HepG2 (cell line): Measurements from ENCODE around the gene ID3.

Experiments used
- BHLHE40 ChIP-seq: IDR thresholded peaks from 2 replicates; pipeline ENCODE4 v1.6.1; 2011; ENCODE audit warnings: low read length, improper control_type of control experiment
- MAFK ChIP-seq, 2 experiments: IDR thresholded peaks in 1 of 2; conservative IDR thresholded peaks in 1 of 2; 2 replicates each; pipeline ENCODE4 v1.6.1; 2011; ENCODE audit warnings: improper control_type of control experiment in 2 of 2, low read length in 2 of 2
- NBN ChIP-seq: fragments of 450-650 bp; conservative IDR thresholded peaks from 2 replicates; pipeline ENCODE4 v1.6.1; 2017
- SIN3B ChIP-seq: fragments of 150-350 bp; IDR thresholded peaks from 2 replicates; pipeline ENCODE4 v1.6.1; 2014; ENCODE audit warnings: low read length
- SMAD1 ChIP-seq: sonication (generic); formaldehyde crosslinking; IDR thresholded peaks from 2 replicates; pipeline ENCODE4 v1.4.0; 2020; ENCODE audit warnings: missing genetic modification reagents, low read depth, mild to moderate bottlenecking, borderline replicate concordance
- ZNF232 ChIP-seq: sonication (generic); formaldehyde crosslinking; IDR thresholded peaks from 2 replicates; pipeline ENCODE4 v1.4.0; 2020; ENCODE audit warnings: missing genetic modification reagents, borderline replicate concordance
- ZNF317 ChIP-seq: sonication (generic); formaldehyde crosslinking; IDR thresholded peaks from 2 replicates; pipeline ENCODE4 v1.5.0; 2020; ENCODE audit warnings: mild to moderate bottlenecking, missing genetic modification reagents
- ZNF891 ChIP-seq: sonication (generic); formaldehyde crosslinking; IDR thresholded peaks from 2 replicates; pipeline ENCODE4 v1.5.0; 2020; ENCODE audit warnings: mild to moderate bottlenecking, missing genetic modification reagents
- TF ChIP-seq, protein P1 (sequence below): sonication (generic); formaldehyde crosslinking; IDR thresholded peaks from 2 replicates; pipeline ENCODE4 v1.5.0; 2020; ENCODE audit warnings: mild to moderate bottlenecking, missing genetic modification reagents, moderate library complexity
- TF ChIP-seq, protein P2 (sequence below): sonication (generic); formaldehyde crosslinking; IDR thresholded peaks from 2 replicates; pipeline ENCODE4 v1.4.0; 2020; ENCODE audit warnings: mild to moderate bottlenecking, low read depth, missing genetic modification reagents

DNA sequence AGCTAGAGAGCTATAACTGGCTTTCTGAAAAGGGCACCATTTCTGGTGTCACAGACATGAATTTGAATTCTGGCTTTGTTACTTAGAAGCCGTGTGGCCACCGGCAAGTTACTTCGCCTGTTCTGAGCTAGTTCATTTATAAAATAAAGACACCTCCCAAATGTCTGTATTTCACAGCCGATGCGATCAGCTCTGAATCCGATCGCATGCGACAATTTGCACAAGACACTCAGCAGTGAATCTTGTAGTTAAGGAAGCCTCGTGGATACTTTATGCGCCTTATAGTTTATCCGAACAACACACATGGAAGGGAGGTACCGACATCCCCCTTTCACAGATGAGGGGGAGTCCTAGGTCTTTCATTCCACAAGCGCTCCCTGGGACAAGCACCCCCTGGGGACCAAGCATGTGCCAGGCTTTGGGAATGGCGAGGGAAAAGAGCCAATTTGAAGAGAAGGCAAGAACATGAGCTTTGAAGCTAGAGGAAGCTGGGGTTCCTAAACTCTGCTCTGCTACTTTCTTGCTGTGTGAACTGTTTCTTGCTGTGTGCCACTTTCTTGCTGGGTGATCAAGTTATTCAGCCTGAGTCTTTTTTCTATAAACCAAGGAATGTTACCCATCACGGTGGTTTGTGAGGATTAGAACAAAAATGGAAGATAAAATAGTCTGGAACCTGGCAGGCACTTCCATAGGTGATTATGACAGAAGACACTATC is 3.9 kb downstream of the ID3 start:
- no peak for TF ChIP-seq SIN3B
- TF ChIP-seq ZNF317 (CRISPR knock-in tag): no peak
- TF ChIP-seq MAFK (conservative IDR thresholded peaks at IDR 0.05 in 1 of 2, IDR thresholded peaks at IDR 0.05 in 1 of 2; ENCODE audit: low read length in 2 of 2): no peak
- no peak for TF ChIP-seq SMAD1 (CRISPR knock-in tag)
- TF ChIP-seq, protein P1, sequence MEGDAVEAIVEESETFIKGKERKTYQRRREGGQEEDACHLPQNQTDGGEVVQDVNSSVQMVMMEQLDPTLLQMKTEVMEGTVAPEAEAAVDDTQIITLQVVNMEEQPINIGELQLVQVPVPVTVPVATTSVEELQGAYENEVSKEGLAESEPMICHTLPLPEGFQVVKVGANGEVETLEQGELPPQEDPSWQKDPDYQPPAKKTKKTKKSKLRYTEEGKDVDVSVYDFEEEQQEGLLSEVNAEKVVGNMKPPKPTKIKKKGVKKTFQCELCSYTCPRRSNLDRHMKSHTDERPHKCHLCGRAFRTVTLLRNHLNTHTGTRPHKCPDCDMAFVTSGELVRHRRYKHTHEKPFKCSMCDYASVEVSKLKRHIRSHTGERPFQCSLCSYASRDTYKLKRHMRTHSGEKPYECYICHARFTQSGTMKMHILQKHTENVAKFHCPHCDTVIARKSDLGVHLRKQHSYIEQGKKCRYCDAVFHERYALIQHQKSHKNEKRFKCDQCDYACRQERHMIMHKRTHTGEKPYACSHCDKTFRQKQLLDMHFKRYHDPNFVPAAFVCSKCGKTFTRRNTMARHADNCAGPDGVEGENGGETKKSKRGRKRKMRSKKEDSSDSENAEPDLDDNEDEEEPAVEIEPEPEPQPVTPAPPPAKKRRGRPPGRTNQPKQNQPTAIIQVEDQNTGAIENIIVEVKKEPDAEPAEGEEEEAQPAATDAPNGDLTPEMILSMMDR (CRISPR knock-in tag): no peak
- TF ChIP-seq ZNF891 (CRISPR knock-in tag): no peak
- no peak for TF ChIP-seq NBN
- TF ChIP-seq, protein P2, sequence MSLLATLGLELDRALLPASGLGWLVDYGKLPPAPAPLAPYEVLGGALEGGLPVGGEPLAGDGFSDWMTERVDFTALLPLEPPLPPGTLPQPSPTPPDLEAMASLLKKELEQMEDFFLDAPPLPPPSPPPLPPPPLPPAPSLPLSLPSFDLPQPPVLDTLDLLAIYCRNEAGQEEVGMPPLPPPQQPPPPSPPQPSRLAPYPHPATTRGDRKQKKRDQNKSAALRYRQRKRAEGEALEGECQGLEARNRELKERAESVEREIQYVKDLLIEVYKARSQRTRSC (CRISPR knock-in tag): no peak
- TF ChIP-seq BHLHE40: no peak
- no peak for TF ChIP-seq ZNF232 (CRISPR knock-in tag)
